ENCODE measurements around the gene ITPKA. TPM values are rescaled to one million over a fixed set of nuclear protein-coding genes. Genes with fewer than 3 reads are reported as not detected.

ITPKA gene
- total RNA-seq, 4 donors from 2014 or later, result 1.2 to 2.0 TPM; not detected in 2

DNA sequence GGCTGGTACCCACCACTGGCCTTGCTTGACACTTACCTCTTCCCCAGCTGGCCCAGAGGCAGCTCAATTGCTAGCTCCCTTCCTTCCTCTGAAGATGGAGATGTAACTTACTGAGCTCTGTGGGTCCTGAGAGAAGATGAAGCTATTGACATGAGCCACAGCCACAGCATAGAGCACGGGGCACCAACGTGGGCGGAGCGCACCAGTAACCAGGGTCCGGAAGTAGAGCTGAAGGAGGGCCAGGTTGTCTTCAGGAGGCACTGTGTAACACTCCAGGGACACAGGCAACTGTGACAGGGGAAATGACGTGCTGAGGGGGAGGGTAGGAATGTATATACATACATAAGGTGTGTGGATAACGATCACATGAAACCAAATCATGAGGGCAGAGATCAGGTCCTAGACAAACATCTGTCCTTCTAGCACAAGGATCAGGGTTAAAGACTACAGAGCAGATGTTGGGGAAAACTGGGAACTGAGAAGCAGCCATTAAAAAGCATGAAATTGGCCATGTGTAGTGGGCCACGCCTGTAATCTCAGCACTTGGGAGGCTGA lies 24.3 kb downstream of the ITPKA start:
- no peak for DNase-seq (ENCODE audit: low spot score)
- no peak for TF ChIP-seq CTCF (IDR thresholded peaks at IDR 0.05)
- ATAC-seq (ENCODE audit: low FRiP score), result no peak

DNA sequence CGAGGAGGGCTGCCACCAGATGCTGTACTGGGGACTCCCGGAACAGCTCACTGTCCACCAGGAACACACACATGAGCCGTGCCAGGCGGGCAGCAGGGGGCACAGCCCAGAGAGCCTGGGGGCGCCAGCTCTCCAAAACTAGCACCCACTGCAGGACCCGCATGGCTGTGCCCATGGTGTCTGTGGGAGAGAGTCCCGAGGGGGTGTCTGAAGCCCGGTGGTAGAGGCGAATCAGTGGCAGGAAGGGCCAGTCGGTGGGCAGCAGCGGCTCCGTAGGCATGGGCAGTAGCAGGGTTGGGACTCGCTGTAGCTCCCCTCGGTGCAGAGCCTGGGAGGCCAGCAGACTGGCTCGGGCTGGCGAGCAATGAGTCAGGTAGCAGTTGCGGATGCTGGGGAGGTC lies 27.0 kb downstream of the ITPKA start:
- ATAC-seq (ENCODE audit: low FRiP score), result no peak
- TF ChIP-seq CTCF (IDR thresholded peaks at IDR 0.05), result no peak
- DNase-seq (ENCODE audit: low spot score), result no peak

- no peak for TF ChIP-seq CTCF (IDR thresholded peaks at IDR 0.05)
- no peak for DNase-seq (ENCODE audit: low spot score)
- ATAC-seq (ENCODE audit: low FRiP score), result no peak
Observed at GRCh38 chr15:41521614-41522013, 27.9 kb downstream of the ITPKA start.

GRCh38 chr15:41523097-41523496 lies 29.4 kb downstream of the ITPKA start:
- ATAC-seq (ENCODE audit: low FRiP score), result no peak
- no peak for DNase-seq (ENCODE audit: low spot score)
- TF ChIP-seq CTCF (IDR thresholded peaks at IDR 0.05), result no peak

GRCh38 chr15:41530363-41530956 lies 36.8 kb downstream of the ITPKA start:
- ATAC-seq (ENCODE audit: low FRiP score) (no peak), DNase-seq (ENCODE audit: low spot score) (no peak)
- TF ChIP-seq CTCF (IDR thresholded peaks at IDR 0.05), result no peak

- TF ChIP-seq CTCF (IDR thresholded peaks at IDR 0.05), result no peak
- ATAC-seq (ENCODE audit: low FRiP score) (no peak), DNase-seq (ENCODE audit: low spot score) (no peak)
Observed at GRCh38 chr15:41535544-41535943, 41.9 kb downstream of the ITPKA start.

DNA sequence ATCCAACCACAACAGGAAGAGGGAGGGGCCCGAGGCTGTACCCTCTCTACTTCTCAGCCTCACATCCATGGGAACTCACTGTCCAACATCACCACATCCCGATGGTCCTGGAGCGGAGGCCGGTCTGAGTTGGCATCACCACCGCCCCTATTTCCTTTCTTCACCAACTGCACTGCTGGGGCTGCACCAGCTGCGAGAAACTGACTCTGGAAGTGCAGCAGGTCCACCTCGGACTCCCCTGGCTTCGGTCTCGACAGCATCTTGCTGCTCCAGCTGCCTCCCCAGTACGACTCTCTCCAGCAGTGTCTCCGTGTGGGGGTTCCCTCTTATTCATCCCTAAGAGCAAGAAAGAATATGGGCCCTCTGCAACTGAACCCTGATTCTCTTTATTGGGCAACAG lies 43.2 kb downstream of the ITPKA start:
- DNase-seq (ENCODE audit: low spot score) (no peak), ATAC-seq (ENCODE audit: low FRiP score) (no peak)
- no peak for TF ChIP-seq CTCF (IDR thresholded peaks at IDR 0.05)

Measured in omental fat pad (tissue), 4 donors.